Loucy (cell line): ENCODE results near the gene SLC9A9.
A peak's percentile ranks its signal among the peaks of the same experiment; 100 is the strongest.
"Not testable (repeated sequence)": the region's sequence is repeated elsewhere in the genome, so short reads cannot be mapped to it uniquely, and the experiment has no call there.

Source experiments
- H2AFZ ChIP-seq: fragments of 200-600 bp; sonication (generic); 2 replicates; pipeline ENCODE4 v1.6.0; 2016; ENCODE audit warnings: antibody characterized with exemption, mild to moderate bottlenecking, low read length, moderate library complexity
- H3F3A ChIP-seq: fragments of 200-600 bp; 2 replicates; pipeline ENCODE4 v1.6.0; 2016; ENCODE audit warnings: antibody characterized with exemption, low read depth, mild to moderate bottlenecking
- H3K27me3 ChIP-seq: fragments of 200-600 bp; sonication (generic); 2 replicates; pipeline ENCODE4 v1.6.1; 2014; ENCODE audit warnings: low read length, mild to moderate bottlenecking; ENCODE audit not compliant: insufficient read depth, poor library complexity, severe bottlenecking
- H3K36me3 ChIP-seq: fragments of 200-600 bp; sonication (generic); 2 replicates; pipeline ENCODE4 v1.6.1; 2016; ENCODE audit warnings: low read length; ENCODE audit not compliant: insufficient read depth
- H3K4me1 ChIP-seq: fragments of 200-600 bp; sonication (generic); 2 replicates; pipeline ENCODE4 v1.5.1; 2014; ENCODE audit warnings: low read length, mild to moderate bottlenecking; ENCODE audit not compliant: insufficient read depth, poor library complexity, severe bottlenecking
- H3K4me2 ChIP-seq: fragments of 200-600 bp; sonication (generic); 2 replicates; pipeline ENCODE4 v1.6.0; 2014; ENCODE audit warnings: antibody characterized with exemption, low read length, low read depth, mild to moderate bottlenecking; ENCODE audit not compliant: poor library complexity, severe bottlenecking
- H3K4me3 ChIP-seq: fragments of 200-600 bp; sonication (generic); 2 replicates; pipeline ENCODE4 v1.5.1; 2014; ENCODE audit warnings: low read length, mild to moderate bottlenecking, mixed read lengths; ENCODE audit not compliant: poor library complexity, severe bottlenecking
- H3K79me2 ChIP-seq: fragments of 200-600 bp; sonication (generic); 2 replicates; pipeline ENCODE4 v1.6.1; 2014; ENCODE audit warnings: low read length; ENCODE audit not compliant: insufficient read depth
- H3K9ac ChIP-seq: fragments of 200-600 bp; sonication (generic); 2 replicates; pipeline ENCODE4 v1.6.0; 2014; ENCODE audit warnings: mild to moderate bottlenecking, low read depth, low read length, moderate library complexity; ENCODE audit not compliant: poor library complexity, severe bottlenecking
- H3K9me2 ChIP-seq: fragments of 200-600 bp; sonication (generic); replicated peaks from 2 replicates; pipeline ENCODE4 v1.6.1; 2016; ENCODE audit warnings: low read depth, low read length, mixed read lengths
- H3K9me3 ChIP-seq: fragments of 200-600 bp; sonication (generic); 2 replicates; pipeline ENCODE4 v1.6.1; 2014; ENCODE audit warnings: mild to moderate bottlenecking, antibody characterized with exemption, low read length, low read depth; ENCODE audit not compliant: insufficient read depth
- H4K20me1 ChIP-seq: fragments of 200-600 bp; sonication (generic); 2 replicates; pipeline ENCODE4 v1.6.0; 2014; ENCODE audit warnings: antibody characterized with exemption, low read length, mild to moderate bottlenecking; ENCODE audit not compliant: insufficient read depth, poor library complexity, severe bottlenecking
- CTCF ChIP-seq: fragments of 200-600 bp; sonication (generic); conservative IDR thresholded peaks from 2 replicates; pipeline ENCODE4 v1.5.1; 2014; ENCODE audit warnings: mild to moderate bottlenecking, antibody characterized with exemption, low read length
- EZH2phosphoT487 ChIP-seq: fragments of 200-600 bp; IDR thresholded peaks from 2 replicates; pipeline ENCODE4 v1.6.1; 2018; ENCODE audit warnings: antibody characterized with exemption, mild to moderate bottlenecking, moderate library complexity, borderline replicate concordance

SLC9A9 gene

GRCh38 chr3:143436231-143436930 is 411.9 kb downstream of the SLC9A9 start:
- Histone ChIP-seq H3K27me3 (no peaks in the 10 kb centered on the region), H3K4me3 (no peak overlapping the region), H3K9ac (no peak overlapping the region), H4K20me1 (no peaks in the 10 kb centered on the region), H3K4me2 (no peak overlapping the region), H3K9me3 (no peaks in the 10 kb centered on the region), H3K36me3 (no peaks in the 10 kb centered on the region), H3F3A (no peaks in the 10 kb centered on the region), H3K79me2 (no peaks in the 10 kb centered on the region), H2AFZ (no peak overlapping the region), H3K9me2 (no peaks in the 10 kb centered on the region), H3K4me1 (peaks cover 35% of the 10 kb centered on the region)
- TF ChIP-seq EZH2phosphoT487 (no peak), CTCF (0 out of 2 replicates have a peak, but pooled peaks have one; percentile 14)

GRCh38 chr3:143433787-143434378 is 414.4 kb downstream of the SLC9A9 start:
- Histone ChIP-seq H3F3A (no peaks in the 10 kb centered on the region), H2AFZ (no peak overlapping the region), H3K9me3 (no peaks in the 10 kb centered on the region), H3K9ac (no peak overlapping the region), H3K4me2 (no peak overlapping the region), H3K9me2 (no peaks in the 10 kb centered on the region), H4K20me1 (no peaks in the 10 kb centered on the region), H3K79me2 (no peaks in the 10 kb centered on the region), H3K4me1 (peaks cover 10% of the 10 kb centered on the region), H3K4me3 (no peak overlapping the region), H3K36me3 (no peaks in the 10 kb centered on the region), H3K27me3 (no peaks in the 10 kb centered on the region)
- peak; percentile 83 for TF ChIP-seq CTCF
- no peak for TF ChIP-seq EZH2phosphoT487

GRCh38 chr3:143431298-143431697 is 417.0 kb downstream of the SLC9A9 start:
- not testable (repeated sequence) for H3K4me2 ChIP-seq, H3F3A ChIP-seq

GRCh38 chr3:143430568-143430967 is 417.7 kb downstream of the SLC9A9 start:
- Histone ChIP-seq H3K9me2 (no peaks in the 10 kb centered on the region), H3K4me1 (peaks cover 13% of the 10 kb centered on the region)
- TF ChIP-seq CTCF, result no peak
- TF ChIP-seq EZH2phosphoT487, result no peak

More at GRCh38 chr3:143431298-143431697, 417.0 kb downstream of the SLC9A9 start:
- not testable (repeated sequence) for H3K36me3 ChIP-seq, H3K9me3 ChIP-seq, H2AFZ ChIP-seq, H3K79me2 ChIP-seq, H3K27me3 ChIP-seq, H3K9me2 ChIP-seq, H3K9ac ChIP-seq, H3K4me3 ChIP-seq, H4K20me1 ChIP-seq
- peaks cover 13% of the 10 kb centered on the region for H3K4me1 ChIP-seq

More at GRCh38 chr3:143430568-143430967, 417.7 kb downstream of the SLC9A9 start:
- no peaks in the 10 kb centered on the region for H3K9me3 ChIP-seq
- H3K27me3 ChIP-seq, result no peaks in the 10 kb centered on the region
- H3F3A ChIP-seq, result no peaks in the 10 kb centered on the region
- H3K4me2 ChIP-seq, result no peak overlapping the region
- no peak overlapping the region for H3K9ac ChIP-seq
- no peaks in the 10 kb centered on the region for H3K79me2 ChIP-seq
- H3K4me3 ChIP-seq, result no peak overlapping the region
- H4K20me1 ChIP-seq, result no peaks in the 10 kb centered on the region
- H2AFZ ChIP-seq, result no peak overlapping the region
- no peaks in the 10 kb centered on the region for H3K36me3 ChIP-seq
